Endothelial cell of umbilical vein (primary cell): ENCODE data around the gene IL22RA2.

Source experiments
- EZH2 ChIP-seq: IDR thresholded peaks from 2 replicates; pipeline ENCODE4 v1.6.1; 2012; ENCODE audit warnings: borderline replicate concordance, low read depth, mild to moderate bottlenecking, moderate library complexity, low read length, inconsistent platforms; ENCODE audit not compliant: severe bottlenecking
- POLR2A ChIP-seq: IDR thresholded peaks from 2 replicates; pipeline ENCODE4 v1.6.1; 2012; ENCODE audit warnings: low read depth, mild to moderate bottlenecking, control low read depth, low read length
- TF ChIP-seq, protein P1 (sequence below), 2 donors: IDR thresholded peaks; 1 replicate in 1 of 2; 2 replicates in 1 of 2; pipeline ENCODE4 v1.5.1; 2011; ENCODE audit warnings: low read length in 2 of 2, mild to moderate bottlenecking in 2 of 2, moderate library complexity in 2 of 2, control low read depth in 1 of 2, inconsistent platforms in 1 of 2, low read depth in 1 of 2; ENCODE audit not compliant: insufficient read depth in 1 of 2; ENCODE audit errors: extremely low read depth in 1 of 2

DNA sequence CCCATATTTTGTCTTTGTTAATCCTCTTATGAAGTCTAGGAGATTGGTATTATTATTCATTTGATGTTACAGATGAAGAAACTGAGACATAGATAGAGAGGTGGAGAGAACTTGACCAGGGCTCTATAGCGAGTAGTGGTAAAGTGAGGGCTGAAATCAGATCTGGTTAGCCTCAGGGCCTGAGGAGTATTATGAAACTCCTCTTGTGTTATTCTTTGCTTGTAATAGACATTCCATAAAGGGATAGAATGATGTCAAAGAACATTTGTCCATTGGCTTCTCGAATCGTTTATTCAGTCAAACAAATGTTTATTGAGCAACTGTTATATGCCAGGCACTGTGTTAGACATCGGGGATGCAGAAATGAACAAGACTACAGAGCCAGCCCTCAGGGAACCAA, at the start of gene IL22RA2:
- no peak for TF ChIP-seq POLR2A
- TF ChIP-seq, protein P1, sequence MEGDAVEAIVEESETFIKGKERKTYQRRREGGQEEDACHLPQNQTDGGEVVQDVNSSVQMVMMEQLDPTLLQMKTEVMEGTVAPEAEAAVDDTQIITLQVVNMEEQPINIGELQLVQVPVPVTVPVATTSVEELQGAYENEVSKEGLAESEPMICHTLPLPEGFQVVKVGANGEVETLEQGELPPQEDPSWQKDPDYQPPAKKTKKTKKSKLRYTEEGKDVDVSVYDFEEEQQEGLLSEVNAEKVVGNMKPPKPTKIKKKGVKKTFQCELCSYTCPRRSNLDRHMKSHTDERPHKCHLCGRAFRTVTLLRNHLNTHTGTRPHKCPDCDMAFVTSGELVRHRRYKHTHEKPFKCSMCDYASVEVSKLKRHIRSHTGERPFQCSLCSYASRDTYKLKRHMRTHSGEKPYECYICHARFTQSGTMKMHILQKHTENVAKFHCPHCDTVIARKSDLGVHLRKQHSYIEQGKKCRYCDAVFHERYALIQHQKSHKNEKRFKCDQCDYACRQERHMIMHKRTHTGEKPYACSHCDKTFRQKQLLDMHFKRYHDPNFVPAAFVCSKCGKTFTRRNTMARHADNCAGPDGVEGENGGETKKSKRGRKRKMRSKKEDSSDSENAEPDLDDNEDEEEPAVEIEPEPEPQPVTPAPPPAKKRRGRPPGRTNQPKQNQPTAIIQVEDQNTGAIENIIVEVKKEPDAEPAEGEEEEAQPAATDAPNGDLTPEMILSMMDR (IDR thresholded peaks at IDR 0.05; ENCODE audit: extremely low read depth in 1 of 2, insufficient read depth in 1 of 2, low read depth in 1 of 2, low read length in 2 of 2) = no peak
- no peak for TF ChIP-seq EZH2
